K562 (cell line): ENCODE data around the gene PMEPA1. TPM values are rescaled to one million over a fixed set of nuclear protein-coding genes. Genes with fewer than 3 reads are reported as not detected.

Experiments
- ATAC-seq: fragments of 200-7000 bp; cut with Tn5 transposase; 3 replicates; pipeline ENCODE4 v1.9.1; 2020; ENCODE audit warnings: moderate library complexity
- BruUV-seq: library from RNA; stranded (reverse); fragments of 400-500 nt; replicated peaks from 2 replicates; lab custom pipeline; 2021; lab: Mats Ljungman, UMichigan
- CTCF ChIA-PET: fragments of 300-600 bp; formaldehyde crosslinking; extraction: SDS; loops from one replicate; lab custom pipeline; 2021; ENCODE audit warnings: low intra/inter-chr PET ratio; lab: Yijun Ruan, JAX
- POLR2A ChIA-PET: fragments of 300-600, 350-650 bp; sonication (Branson Sonifier 250); formaldehyde crosslinking; extraction: SDS; loops from one replicate; lab custom pipeline; 2021; ENCODE audit warnings: antibody characterized with exemption, inconsistent platforms; lab: Yijun Ruan, JAX
- DNase-seq, 4 experiments: peaks; one replicate each; pipeline versions ENCODE4 v3.0.0 to v3.0.0-alpha.2; 2011 to 2018; ENCODE audit warnings: low spot score in 3 of 4, mixed read lengths in 3 of 4; ENCODE audit errors: extremely low read depth in 1 of 4
- FAIRE-seq: peaks from 2 replicates; lab custom pipeline; 2011; peaks lifted over from hg19 to GRCh38; lab: Jason Lieb, UNC
- H2AFZ ChIP-seq: 2 replicates; pipeline ENCODE4 v1.6.0; 2011; ENCODE audit warnings: low read depth, low read length, control low read depth, inconsistent platforms
- H3K27ac ChIP-seq: fragments of 200-600 bp; 3 replicates; pipeline ENCODE4 v1.8.0; 2011; ENCODE audit warnings: low read depth, mild to moderate bottlenecking, control low read depth, inconsistent platforms, low read length, moderate library complexity, mixed read lengths; ENCODE audit errors: extremely low read depth
- H3K27me3 ChIP-seq, 2 experiments: fragments of 300-600 bp in 1 of 2; 2 replicates in 1 of 2; 3 replicates in 1 of 2; pipeline versions ENCODE4 v1.6.0 to v1.8.0; 2011; ENCODE audit warnings: inconsistent platforms in 2 of 2, low read length in 2 of 2, mild to moderate bottlenecking in 1 of 2, mixed read lengths in 1 of 2, moderate library complexity in 1 of 2; ENCODE audit not compliant: control insufficient read depth in 2 of 2, insufficient read depth in 2 of 2
- H3K36me3 ChIP-seq: fragments of 300-600 bp; 3 replicates; pipeline ENCODE4 v1.8.0; 2011; ENCODE audit warnings: mild to moderate bottlenecking, low read length, inconsistent platforms; ENCODE audit not compliant: control insufficient read depth, insufficient read depth
- H3K4me1 ChIP-seq, 2 experiments: fragments of 200-600 bp in 1 of 2; replicated peaks in 1 of 2; 2 replicates in 1 of 2; 3 replicates in 1 of 2; pipeline versions ENCODE4 v1.5.1 to v1.8.0; 2011; ENCODE audit warnings: inconsistent platforms in 2 of 2, low read length in 2 of 2, mild to moderate bottlenecking in 1 of 2, mixed read lengths in 1 of 2, moderate library complexity in 1 of 2; ENCODE audit not compliant: control insufficient read depth in 2 of 2, insufficient read depth in 2 of 2
- H3K4me2 ChIP-seq: 2 replicates; pipeline ENCODE4 v1.6.1; 2011; ENCODE audit warnings: low read length, control low read depth, inconsistent platforms, mixed read lengths; ENCODE audit not compliant: insufficient read depth
- H3K4me3 ChIP-seq: fragments of 200-600 bp; sonication (generic), shearing (Covaris generic); 2 replicates; pipeline ENCODE4 v1.5.1; 2016; ENCODE audit warnings: control low read depth, inconsistent platforms
- H3K79me2 ChIP-seq: fragments of 200-600 bp; 3 replicates; pipeline ENCODE4 v1.8.0; 2011; ENCODE audit warnings: low read length, inconsistent platforms; ENCODE audit not compliant: control insufficient read depth, insufficient read depth
- H3K9ac ChIP-seq, 2 experiments: 2 replicates each; pipeline versions ENCODE4 v1.6.0 to v1.6.1; 2011; ENCODE audit warnings: low read depth in 2 of 2, low read length in 2 of 2, control low read depth in 1 of 2, inconsistent platforms in 1 of 2, mild to moderate bottlenecking in 1 of 2, mixed read lengths in 1 of 2; ENCODE audit not compliant: insufficient read depth in 1 of 2
- H3K9me1 ChIP-seq: one replicate; pipeline ENCODE4 v1.6.0; 2011; ENCODE audit warnings: inconsistent platforms, mild to moderate bottlenecking, low read length, moderate library complexity; ENCODE audit not compliant: control insufficient read depth, insufficient read depth
- H3K9me3 ChIP-seq: replicated peaks from 2 replicates; pipeline ENCODE4 v1.5.1; 2011; ENCODE audit warnings: low read depth, low read length, inconsistent platforms; ENCODE audit not compliant: control insufficient read depth, insufficient read depth
- H4K20me1 ChIP-seq: replicated peaks from 2 replicates; pipeline ENCODE4 v1.6.1; 2011; ENCODE audit warnings: low read length, inconsistent platforms, mixed read lengths; ENCODE audit not compliant: control insufficient read depth, insufficient read depth
- BRD9 ChIP-seq: fragments of 450-650 bp; IDR thresholded peaks from 2 replicates; pipeline ENCODE4 v1.6.1; 2018; ENCODE audit warnings: low read depth; ENCODE audit not compliant: partially characterized antibody
- CCNT2 ChIP-seq: IDR thresholded peaks from 2 replicates; pipeline ENCODE4 v1.6.1; 2011; ENCODE audit warnings: borderline replicate concordance, low read depth, mild to moderate bottlenecking, moderate library complexity, mixed read lengths, low read length; ENCODE audit not compliant: insufficient read length; ENCODE audit errors: extremely low read depth
- DACH1 ChIP-seq: fragments of 450-650 bp; IDR thresholded peaks from 2 replicates; pipeline ENCODE4 v1.6.1; 2018; ENCODE audit not compliant: partially characterized antibody
- EWSR1 ChIP-seq: fragments of 450-650 bp; IDR thresholded peaks from 2 replicates; pipeline ENCODE4 v1.6.1; 2018; ENCODE audit warnings: borderline replicate concordance, mild to moderate bottlenecking, low read depth, moderate library complexity; ENCODE audit not compliant: partially characterized antibody
- FOXA1 ChIP-seq: fragments of 450-650 bp; IDR thresholded peaks from 2 replicates; pipeline ENCODE4 v1.6.1; 2016; ENCODE audit warnings: mild to moderate bottlenecking, borderline replicate concordance
- FOXK2 ChIP-seq, 2 experiments: fragments of 450-650 bp; IDR thresholded peaks in 1 of 2; conservative IDR thresholded peaks in 1 of 2; 2 replicates each; pipeline ENCODE4 v1.6.1; 2016; ENCODE audit warnings: low read depth in 2 of 2, mild to moderate bottlenecking in 1 of 2
- HCFC1 ChIP-seq: IDR thresholded peaks from 2 replicates; pipeline ENCODE4 v1.6.1; 2012; ENCODE audit warnings: low read depth, low read length, improper control_type of control experiment
- KHSRP ChIP-seq: fragments of 450-650 bp; IDR thresholded peaks from 2 replicates; pipeline ENCODE4 v1.6.1; 2017
- NR2C2 ChIP-seq, 2 experiments: fragments of 200-800 bp in 1 of 2; sonication (Bioruptor generic) in 1 of 2; sonication (generic) in 1 of 2; formaldehyde crosslinking in 1 of 2; IDR thresholded peaks; 2 replicates each; pipeline versions ENCODE4 v1.6.1 to v1.8.0; 2016 to 2022; ENCODE audit warnings: mild to moderate bottlenecking in 1 of 2, missing compliant biosample characterization in 1 of 2, missing genetic modification characterization in 1 of 2, missing genetic modification reagents in 1 of 2
- NR4A1 ChIP-seq, 2 experiments: fragments of 250-450 bp in 1 of 2; fragments of 450-650 bp in 1 of 2; sonication (Bioruptor Pico) in 1 of 2; IDR thresholded peaks; 2 replicates each; pipeline versions ENCODE4 v1.4.0 to v1.6.1; 2016 to 2020; ENCODE audit warnings: mild to moderate bottlenecking in 2 of 2, missing compliant biosample characterization in 1 of 2, missing genetic modification characterization in 1 of 2, moderate library complexity in 1 of 2
- PTTG1 ChIP-seq: fragments of 450-650 bp; IDR thresholded peaks from 2 replicates; pipeline ENCODE4 v1.6.1; 2016; ENCODE audit warnings: low read depth, mild to moderate bottlenecking, missing genetic modification characterization, missing compliant biosample characterization
- RBM17 ChIP-seq: fragments of 200-400 bp; formaldehyde crosslinking; IDR thresholded peaks from 2 replicates; pipeline ENCODE4 v1.6.1; 2017; ENCODE audit warnings: low read depth, mild to moderate bottlenecking, low read length, borderline replicate concordance
- USF2 ChIP-seq: sonication (generic); formaldehyde crosslinking; IDR thresholded peaks from 2 replicates; pipeline ENCODE4 v1.5.0; 2020; ENCODE audit warnings: missing genetic modification reagents
- ZC3H11A ChIP-seq: IDR thresholded peaks from 2 replicates; pipeline ENCODE4 v1.6.1; 2012; ENCODE audit warnings: low read depth, low read length, improper control_type of control experiment
- ZFP1 ChIP-seq: fragments of 450-650 bp; formaldehyde crosslinking; IDR thresholded peaks from 2 replicates; pipeline ENCODE4 v1.4.0; 2020; ENCODE audit warnings: mild to moderate bottlenecking, mixed read lengths
- ZNF24 ChIP-seq: fragments of 450-650 bp; IDR thresholded peaks from 2 replicates; pipeline ENCODE4 v1.6.1; 2016
- ZNF445 ChIP-seq: fragments of 250-450 bp; sonication (Bioruptor Pico); IDR thresholded peaks from 2 replicates; pipeline ENCODE4 v1.4.0; 2020; ENCODE audit warnings: low read depth, mild to moderate bottlenecking, moderate library complexity
- ZNF766 ChIP-seq: fragments of 200-800 bp; sonication (Bioruptor generic); conservative IDR thresholded peaks from 2 replicates; pipeline ENCODE4 v1.6.1; 2016; ENCODE audit warnings: missing genetic modification characterization, missing compliant biosample characterization
- WGBS: fragments of 100-300 bp; shearing (Covaris generic); methylation state at CpG from one replicate; pipeline ENCODE4 v1.1.6; 2016; ENCODE audit warnings: low coverage, mixed read lengths; ENCODE audit not compliant: insufficient coverage; ENCODE audit errors: missing lambda C conversion rate; 5-methylcytosine and 5-hydroxymethylcytosine counted together
- in situ Hi-C: fragments of 300-500 bp; cut with MboI; formaldehyde crosslinking; loops from 4 replicates; pipeline ENCODE4 v1.15.0; 2018; ENCODE audit warnings: inconsistent platforms, mixed read lengths
- intact Hi-C: fragments of 100-400 bp; cut with micrococcal nuclease; formaldehyde crosslinking; loops from 2 replicates; pipeline ENCODE4 v1.14.2; 2022
- polyA plus RNA-seq, 8 experiments: library from polyadenylated mRNA; depleted of rRNA in 4 of 8; stranded (reverse) in 5 of 8; unstranded in 3 of 8; fragments of >200 nt; fragmentation: Nextera tagmentation in 2 of 8; fragmentation: Illumina TruSeq in 1 of 8; extraction: Ambion mirVana in 2 of 8; extraction: Trizol in 1 of 8; gene quantifications; 2 replicates each; pipeline versions ENCODE4 v1.2.1 to v1.2.3, GENCODE V29; 2011 to 2014; ENCODE audit warnings: inconsistent platforms in 1 of 8, missing spikeins in 1 of 8
- total RNA-seq, 7 experiments: library from RNA; depleted of rRNA in 6 of 7; stranded (reverse); fragments of >200 nt in 6 of 7; fragmentation: Illumina TruSeq in 2 of 7; extraction: Trizol in 2 of 7; gene quantifications; 2 replicates each; pipeline versions ENCODE4 v1.2.1 to v1.2.3, GENCODE V29; 2011 to 2021; ENCODE audit warnings: low replicate concordance in 1 of 7

The PMEPA1 gene
- total and polyA plus RNA-seq, 9 of the 15 experiments (the other 6 are each of a cell fraction or from before 2014, with no cell fraction given), result 0.16 TPM; not detected in 8

GRCh38 chr20:57707320-57707719 lies 2.5 kb downstream of the PMEPA1 start:
- ChIA-PET CTCF (no interaction called here), POLR2A (no interaction called here)
- Histone ChIP-seq H2AFZ (no peak overlapping the region), H3K9me1 (peaks cover 2% of the 10 kb centered on the region), H3K27me3 (peaks cover 55 to 86% of the 10 kb centered on the region in 2 experiments), H3K4me2 (no peak overlapping the region), H3K9me3 (no peaks in the 10 kb centered on the region), H3K36me3 (no peaks in the 10 kb centered on the region), H3K4me1 (peaks cover 0 to 21% of the 10 kb centered on the region in 2 experiments; a peak in 2 of 5 replicates), H4K20me1 (peaks cover 15% of the 10 kb centered on the region), H3K4me3 (no peak overlapping the region), H3K79me2 (no peaks in the 10 kb centered on the region), H3K9ac (no peak overlapping the region), H3K27ac (no peak overlapping the region)
- BruUV-seq, result no TSS peak
- ATAC-seq, result no peak
- in situ Hi-C loops (no loop called here), intact Hi-C loops (no loop called here)
- WGBS, result 2% methylated on average over 7 of the region's 7 CpGs
- no peak for DNase-seq
- no peak for FAIRE-seq
- TF ChIP-seq ZNF24 (no peak), ZC3H11A (no peak), BRD9 (no peak), ZFP1 (no peak), FOXA1 (no peak), CCNT2 (no peak), FOXK2 (conservative IDR thresholded peaks at IDR 0.05 in 1 of 2, IDR thresholded peaks at IDR 0.05 in 1 of 2; ENCODE audit: low read depth in 2 of 2) (no peak), NR2C2 (CRISPR knock-in tag; IDR thresholded peaks at IDR 0.05) (no peak), NR2C2 (tag; IDR thresholded peaks at IDR 0.05) (no peak), EWSR1 (no peak), NR4A1 (CRISPR knock-in tag; IDR thresholded peaks at IDR 0.05) (no peak), NR4A1 (tag; IDR thresholded peaks at IDR 0.05) (no peak), KHSRP (no peak), USF2 (CRISPR knock-in tag) (no peak), ZNF445 (CRISPR knock-in tag) (no peak), ZNF766 (CRISPR knock-in tag) (no peak), DACH1 (no peak), HCFC1 (no peak), RBM17 (no peak), PTTG1 (no peak)
